Pancreas (tissue), 10 donors: Measurements from ENCODE around the gene GPR39. TPM values are rescaled to one million over a fixed set of nuclear protein-coding genes. Genes with fewer than 3 reads are reported as not detected.
A peak's percentile ranks its signal among the peaks of the same experiment; 100 is the strongest.

ENCODE experiments used
- ATAC-seq, 4 donors: fragments of 200-7000 bp; cut with Tn5 transposase; one replicate each; pipeline versions ENCODE4 v1.8.0 to v1.9.1; 2020; ENCODE audit warnings: mild to moderate bottlenecking in 4 of 4, moderate library complexity in 4 of 4
- DNase-seq, 6 donors: peaks; one replicate each; pipeline ENCODE4 v3.0.0-alpha.2; 2020
- FAIRE-seq: peaks from 2 replicates; lab custom pipeline; 2012; peaks lifted over from hg19 to GRCh38; lab: Jason Lieb, UNC
- H3K27ac ChIP-seq, 4 donors: fragments of 200-600 bp; sonication (generic); 1 replicate in 3 of 4; 2 replicates in 1 of 4; pipeline versions ENCODE4 v1.5.0 to v1.8.0; 2020
- H3K27me3 ChIP-seq, 4 donors: fragments of 200-600 bp; one replicate each; pipeline ENCODE4 v1.8.0; 2021
- H3K36me3 ChIP-seq, 3 donors: fragments of 200-600 bp; sonication (generic) in 1 of 3; one replicate each; pipeline versions ENCODE4 v1.5.0 to v1.8.0; 2020 to 2021
- H3K4me1 ChIP-seq, 3 donors: fragments of 200-600 bp; one replicate each; pipeline ENCODE4 v1.8.0; 2021
- H3K4me3 ChIP-seq, 4 donors: fragments of 200-600 bp; sonication (generic) in 2 of 4; one replicate each; pipeline versions ENCODE4 v1.5.0 to v1.8.0; 2020 to 2021
- H3K9me3 ChIP-seq, 4 donors: fragments of 200-600 bp; one replicate each; pipeline ENCODE4 v1.8.0; 2021
- WGBS, 2 donors: extraction: QIAGEN DNeasy Blood & Tissue Kit; methylation state at CpG; one replicate each; pipeline ENCODE4 v1.1.7; 2013; 5-methylcytosine and 5-hydroxymethylcytosine counted together
- intact Hi-C, 3 donors: fragments of 100-400 bp; cut with DNase I; formaldehyde crosslinking; loops; one replicate each; pipeline versions ENCODE4 v1.11.1 to v1.14.2; 2022
- polyA plus RNA-seq, 2 donors: library from polyadenylated mRNA; stranded (reverse); fragments of 200-250 nt; gene quantifications; one replicate each; pipeline ENCODE4 v1.2.3, GENCODE V29; 2013
- total RNA-seq, 6 donors: library from RNA; stranded (reverse); fragmentation: NEBNext Ultra II Directional in 4 of 6; extraction: Animal tissue kit (Norgen Biotek cat#: 25700) in 4 of 6; gene quantifications; one replicate each; pipeline versions ENCODE4 v1.2.1 to v1.2.4, GENCODE V29; 2021 to 2023
- TF ChIP-seq, protein P1 (sequence below), 4 donors: fragments of 200-600 bp; sonication (generic) in 3 of 4; IDR thresholded peaks; one replicate each; pipeline versions ENCODE4 v1.5.0 to v1.8.0; 2021; ENCODE audit warnings: antibody characterized with exemption in 4 of 4
- donor health status: healthy with polysubstance abuse.
- donor health status: DM: no; HTN: no; CAD: no; lungs with moderate emphysema.
- donor health status: DM: no; HTN: no; CAD: no.
- donor health status: control.
- donor health status: control.
- donor health status: Bipolar disorder and iron deficiency.
- donor health status: DM: yes; HTN: yes; CAD: no.
- donor health status: DM: no; HTN: no; CAD: no.
- donor health status: DM: no; HTN: no; CAD: no.
- donor health status: DM: yes; HTN: yes; CAD: no.

The GPR39 gene
- total and polyA plus RNA-seq, 8 donors = 2.3 to 8.1 (median 3.9) TPM

DNA sequence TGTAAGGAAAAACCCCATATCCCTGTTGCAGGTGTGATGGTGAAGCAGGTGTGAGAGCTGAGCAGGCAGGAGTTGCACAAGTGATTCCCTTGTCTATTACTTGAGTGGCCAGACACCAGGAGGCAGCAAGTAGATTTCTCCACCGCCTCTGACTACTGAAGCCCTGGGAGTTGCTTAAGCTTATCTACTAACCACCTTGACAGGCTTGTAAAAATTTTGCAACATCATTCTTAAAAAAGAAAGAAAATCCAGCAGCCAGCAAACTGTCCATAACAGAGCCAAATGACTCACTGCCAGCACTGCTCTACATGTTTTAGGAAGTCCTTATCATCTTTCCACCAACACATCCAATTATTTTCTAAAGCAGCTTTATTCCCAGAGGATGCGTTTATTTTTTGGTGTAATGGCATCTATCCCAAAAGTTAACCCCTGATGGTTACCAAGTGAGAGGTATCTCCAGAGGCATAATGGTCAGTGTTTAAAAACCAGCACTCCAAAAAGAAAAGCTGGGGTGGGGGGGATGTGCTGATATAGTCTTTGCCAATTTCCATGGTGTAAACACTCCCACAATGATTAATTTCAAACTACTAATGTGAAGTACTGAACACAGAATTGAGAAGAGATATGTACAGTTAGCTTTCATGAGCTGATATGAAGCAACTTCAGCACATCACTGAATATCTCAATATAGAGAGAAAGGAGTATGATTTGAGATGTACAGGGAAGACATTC lies 16.3 kb upstream of the GPR39 start:
- ATAC-seq (peak in 3 of 4 donors; percentile 52 to 73 (median 55)), FAIRE-seq (no peak), DNase-seq (no peak)
- Histone ChIP-seq H3K27ac (no peak overlapping the region), H3K36me3 (no peaks in the 10 kb centered on the region), H3K4me3 (no peak overlapping the region), H3K9me3 (no peaks in the 10 kb centered on the region), H3K27me3 (no peaks in the 10 kb centered on the region), H3K4me1 (no peaks in the 10 kb centered on the region)
- TF ChIP-seq, protein P1, sequence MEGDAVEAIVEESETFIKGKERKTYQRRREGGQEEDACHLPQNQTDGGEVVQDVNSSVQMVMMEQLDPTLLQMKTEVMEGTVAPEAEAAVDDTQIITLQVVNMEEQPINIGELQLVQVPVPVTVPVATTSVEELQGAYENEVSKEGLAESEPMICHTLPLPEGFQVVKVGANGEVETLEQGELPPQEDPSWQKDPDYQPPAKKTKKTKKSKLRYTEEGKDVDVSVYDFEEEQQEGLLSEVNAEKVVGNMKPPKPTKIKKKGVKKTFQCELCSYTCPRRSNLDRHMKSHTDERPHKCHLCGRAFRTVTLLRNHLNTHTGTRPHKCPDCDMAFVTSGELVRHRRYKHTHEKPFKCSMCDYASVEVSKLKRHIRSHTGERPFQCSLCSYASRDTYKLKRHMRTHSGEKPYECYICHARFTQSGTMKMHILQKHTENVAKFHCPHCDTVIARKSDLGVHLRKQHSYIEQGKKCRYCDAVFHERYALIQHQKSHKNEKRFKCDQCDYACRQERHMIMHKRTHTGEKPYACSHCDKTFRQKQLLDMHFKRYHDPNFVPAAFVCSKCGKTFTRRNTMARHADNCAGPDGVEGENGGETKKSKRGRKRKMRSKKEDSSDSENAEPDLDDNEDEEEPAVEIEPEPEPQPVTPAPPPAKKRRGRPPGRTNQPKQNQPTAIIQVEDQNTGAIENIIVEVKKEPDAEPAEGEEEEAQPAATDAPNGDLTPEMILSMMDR (IDR thresholded peaks at IDR 0.05) = no peak
- intact Hi-C loops = no loop called here
- WGBS, 2 donors = 26 to 36% methylated on average over 2 of the region's 2 CpGs

DNA sequence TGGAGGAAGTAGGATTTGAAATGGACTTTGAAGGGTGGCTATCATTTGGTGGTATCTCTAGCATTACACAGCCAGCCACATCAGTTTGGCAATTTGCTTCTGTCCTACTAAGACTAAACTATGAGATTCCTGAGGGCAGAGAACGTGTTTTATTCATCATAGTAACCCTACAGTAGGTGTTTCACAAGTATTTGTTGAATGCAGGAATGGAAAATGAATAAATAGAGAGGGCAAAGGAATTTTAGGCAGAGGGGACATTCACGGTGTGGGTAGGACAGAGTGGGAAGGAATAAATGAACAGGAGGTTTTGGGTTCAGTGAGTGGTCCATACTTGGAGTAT lies 15.7 kb upstream of the GPR39 start:
- Histone ChIP-seq H3K4me3 (no peak overlapping the region), H3K9me3 (no peaks in the 10 kb centered on the region), H3K4me1 (no peaks in the 10 kb centered on the region), H3K36me3 (no peaks in the 10 kb centered on the region), H3K27me3 (no peaks in the 10 kb centered on the region), H3K27ac (no peak overlapping the region)
- TF ChIP-seq, protein P1 (IDR thresholded peaks at IDR 0.05) = no peak
- DNase-seq = no peak
- no peak for ATAC-seq
- intact Hi-C loops = no loop called here
- FAIRE-seq = no peak
- 88 to 89% methylated on average over 2 of the region's 2 CpGs for WGBS, 2 donors

DNA sequence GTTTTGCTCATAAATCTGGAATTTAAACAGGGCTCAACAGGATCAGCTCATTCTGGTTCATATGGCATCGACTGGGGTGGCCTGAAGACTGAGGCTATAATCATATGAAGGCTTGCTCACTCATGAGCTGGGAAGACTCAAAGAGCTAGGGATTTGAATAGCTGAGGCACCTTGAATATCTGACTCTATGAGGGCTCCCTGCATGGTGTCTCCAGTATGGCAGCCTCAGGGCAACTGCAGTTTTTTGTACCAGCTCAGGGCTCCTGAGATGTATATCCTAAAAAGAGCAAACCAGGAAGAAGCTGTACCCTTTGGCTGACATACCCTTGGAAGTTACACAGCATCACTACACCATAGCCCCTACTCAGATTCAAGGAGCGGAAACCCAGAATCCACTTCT lies 15.3 kb upstream of the GPR39 start:
- Histone ChIP-seq H3K27ac (no peak overlapping the region), H3K36me3 (no peaks in the 10 kb centered on the region), H3K27me3 (no peaks in the 10 kb centered on the region), H3K4me3 (no peak overlapping the region), H3K9me3 (no peaks in the 10 kb centered on the region), H3K4me1 (no peaks in the 10 kb centered on the region)
- intact Hi-C loops = no loop called here
- FAIRE-seq (no peak), ATAC-seq (no peak), DNase-seq (no peak)
- TF ChIP-seq, protein P1 (IDR thresholded peaks at IDR 0.05) = no peak
- 91 to 95% methylated on average over 2 of the region's 2 CpGs for WGBS, 2 donors

DNA sequence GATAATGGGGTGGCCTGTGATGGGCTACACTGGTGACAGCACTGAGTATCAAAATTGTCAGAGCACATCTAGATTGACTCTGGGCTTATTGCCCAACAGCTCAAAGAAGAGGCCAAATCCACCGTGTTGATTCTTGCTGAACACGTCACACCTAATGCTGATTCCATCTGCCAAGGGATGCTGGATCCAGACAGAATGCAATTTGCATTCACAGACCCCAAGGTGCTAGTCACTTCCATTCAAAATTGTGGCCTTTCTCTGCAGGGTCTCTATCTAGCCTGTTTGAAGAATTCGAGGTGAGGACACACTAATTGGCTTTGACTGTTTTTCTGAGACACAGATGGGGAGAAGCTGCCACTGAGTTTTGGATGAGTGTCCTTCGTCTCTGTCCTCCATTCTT lies 13.5 kb upstream of the GPR39 start:
- H3K27me3 ChIP-seq = no peaks in the 10 kb centered on the region
- DNase-seq = no peak
- H3K4me1 ChIP-seq = peaks cover 0 to 8% (median 4%) of the 10 kb centered on the region in 3 donors
- WGBS, 2 donors = 66 to 79% methylated on average over 4 of the region's 4 CpGs
- intact Hi-C loops = no loop called here
- no peaks in the 10 kb centered on the region for H3K36me3 ChIP-seq
- no peak for ATAC-seq
- H3K27ac ChIP-seq = no peak overlapping the region
- H3K9me3 ChIP-seq = no peaks in the 10 kb centered on the region
- FAIRE-seq = no peak
- H3K4me3 ChIP-seq = no peak overlapping the region
- TF ChIP-seq, protein P1 (IDR thresholded peaks at IDR 0.05) = no peak

DNA sequence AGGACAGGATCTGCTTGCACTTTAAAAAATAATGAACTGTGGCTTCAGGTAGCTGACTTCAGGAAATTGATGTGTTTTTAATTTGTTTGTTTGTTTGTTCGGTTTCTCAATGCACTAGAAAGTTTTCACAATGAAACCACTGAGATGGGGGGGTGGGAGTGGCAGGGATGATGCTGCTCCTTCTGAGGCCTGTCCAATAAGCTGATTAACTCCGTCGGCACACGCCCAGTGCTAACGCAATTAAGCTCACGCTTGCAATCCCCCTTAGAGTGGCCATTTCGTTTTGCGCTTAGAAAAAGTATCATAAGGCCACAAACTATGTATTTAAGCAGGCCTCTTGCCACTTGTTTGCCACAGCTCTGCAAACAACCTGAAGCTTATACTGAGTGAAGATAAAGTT lies 12.5 kb upstream of the GPR39 start:
- H3K36me3 ChIP-seq = no peaks in the 10 kb centered on the region
- no peaks in the 10 kb centered on the region for H3K9me3 ChIP-seq
- ATAC-seq (peak in 1 of 4 donors; percentile 34), FAIRE-seq (no peak), DNase-seq (no peak)
- intact Hi-C loops = no loop called here
- H3K4me3 ChIP-seq = no peak overlapping the region
- no peak overlapping the region for H3K27ac ChIP-seq
- TF ChIP-seq, protein P1 (IDR thresholded peaks at IDR 0.05) = no peak
- H3K4me1 ChIP-seq = peaks cover 0 to 13% (median 9%) of the 10 kb centered on the region in 3 donors
- WGBS, 2 donors = 55 to 63% methylated on average over 8 of the region's 8 CpGs
- H3K27me3 ChIP-seq = no peaks in the 10 kb centered on the region
